Endometrial microvascular endothelial cells (primary cell): ENCODE results near the gene ARHGAP44. TPM values are rescaled to one million over a fixed set of nuclear protein-coding genes. Genes with fewer than 3 reads are reported as not detected.
"Not testable (repeated sequence)": the region's sequence is repeated elsewhere in the genome, so short reads cannot be mapped to it uniquely, and the experiment has no call there.

Source experiments
- in situ Hi-C: cut with HindIII; loops from 2 replicates; pipeline ENCODE4 v1.10.0; 2017; ENCODE audit warnings: low sequenced_read_pairs, low pct_unique_long_range_greater_than_20kb; ENCODE audit errors: inconsistent ontology term
- total RNA-seq: library from RNA; depleted of rRNA; stranded (reverse); fragments of >200 nt; gene quantifications from one replicate; pipeline ENCODE4 v1.2.3, GENCODE V29; 2015; ENCODE audit errors: inconsistent ontology term

The ARHGAP44 gene
- total RNA-seq, 1 donor from 2014 or later, result 1.0 TPM

- in situ Hi-C loops, result no loop called here
Observed at GRCh38 chr17:12947047-12947446, 157.7 kb downstream of the ARHGAP44 start.

GRCh38 chr17:12952012-12952411 is 162.7 kb downstream of the ARHGAP44 start:
- in situ Hi-C loops, result no loop called here

GRCh38 chr17:12953156-12953555 is 163.9 kb downstream of the ARHGAP44 start:
- in situ Hi-C loops, result no loop called here

GRCh38 chr17:12955521-12955920 is 166.2 kb downstream of the ARHGAP44 start:
- in situ Hi-C loops, result no loop called here

GRCh38 chr17:12958786-12959185 is 169.5 kb downstream of the ARHGAP44 start:
- in situ Hi-C loops, result no loop called here

GRCh38 chr17:12959441-12959840 is 170.1 kb downstream of the ARHGAP44 start:
- in situ Hi-C loops, result no loop called here

- in situ Hi-C loops, result no loop called here
Observed at GRCh38 chr17:12961655-12962054, 172.4 kb downstream of the ARHGAP44 start.

GRCh38 chr17:12963505-12963904 is 174.2 kb downstream of the ARHGAP44 start:
- in situ Hi-C loops, result no loop called here

GRCh38 chr17:12964162-12964561 is 174.9 kb downstream of the ARHGAP44 start:
- in situ Hi-C loops, result no loop called here

- in situ Hi-C loops, result no loop called here
Observed at GRCh38 chr17:12964840-12965239, 175.5 kb downstream of the ARHGAP44 start.

- in situ Hi-C loops, result no loop called here
Observed at GRCh38 chr17:12965988-12966387, 176.7 kb downstream of the ARHGAP44 start.

- in situ Hi-C loops, result no loop called here
Observed at GRCh38 chr17:12966413-12966812, 177.1 kb downstream of the ARHGAP44 start.

- in situ Hi-C loops, result no loop called here
Observed at GRCh38 chr17:12967962-12968361, 178.7 kb downstream of the ARHGAP44 start.

GRCh38 chr17:12973496-12974004 is 184.3 kb downstream of the ARHGAP44 start:
- in situ Hi-C loops, result no loop called here

GRCh38 chr17:12974005-12974531 is 184.8 kb downstream of the ARHGAP44 start:
- in situ Hi-C loops, result no loop called here

- in situ Hi-C loops, result no loop called here
Observed at GRCh38 chr17:12977008-12977751, 187.9 kb downstream of the ARHGAP44 start.

- in situ Hi-C loops, result not testable (repeated sequence)
Observed at GRCh38 chr17:12978787-12979186, 189.5 kb downstream of the ARHGAP44 start.

GRCh38 chr17:12979246-12979645 is 189.9 kb downstream of the ARHGAP44 start:
- in situ Hi-C loops, result no loop called here

GRCh38 chr17:12979826-12980500 is 190.7 kb downstream of the ARHGAP44 start:
- in situ Hi-C loops, result no loop called here

GRCh38 chr17:12982224-12982623 is 192.9 kb downstream of the ARHGAP44 start:
- in situ Hi-C loops, result no loop called here
